H1 (cell line): ENCODE measurements around the gene AKIRIN2. TPM values are rescaled to one million over a fixed set of nuclear protein-coding genes. Genes with fewer than 3 reads are reported as not detected.

Source experiments
- JUN ChIP-seq: IDR thresholded peaks from 2 replicates; pipeline ENCODE4 v1.6.1; 2011; ENCODE audit warnings: low read depth, mild to moderate bottlenecking, improper control_type of control experiment, low read length
- KDM1A ChIP-seq: fragments of 200-600, 300-600 bp; sonication (generic); IDR thresholded peaks from 2 replicates; pipeline ENCODE4 v1.7.1; 2016; ENCODE audit warnings: mild to moderate bottlenecking, low read length, borderline replicate concordance
- PHF8 ChIP-seq: fragments of 200-600 bp; sonication (generic); conservative IDR thresholded peaks from 2 replicates; pipeline ENCODE4 v1.7.1; 2012; ENCODE audit warnings: low read depth, mild to moderate bottlenecking, inconsistent platforms, low read length, moderate library complexity
- RXRA ChIP-seq: IDR thresholded peaks from 2 replicates; pipeline ENCODE4 v1.6.1; 2011; ENCODE audit warnings: low read depth, mild to moderate bottlenecking, low read length, moderate library complexity; ENCODE audit not compliant: insufficient read depth
- SP1 ChIP-seq: IDR thresholded peaks from 2 replicates; pipeline ENCODE4 v1.6.1; 2011; ENCODE audit warnings: low read depth, low read length
- TEAD4 ChIP-seq: IDR thresholded peaks from 2 replicates; pipeline ENCODE4 v1.6.1; 2012; ENCODE audit warnings: low read depth, low read length, inconsistent platforms, mixed read lengths
- polyA plus RNA-seq, 7 experiments: library from polyadenylated mRNA; depleted of rRNA in 3 of 7; stranded (reverse) in 5 of 7; unstranded in 2 of 7; fragments of >200 nt in 5 of 7; fragments of 200-250 nt in 2 of 7; gene quantifications; 1 replicate in 5 of 7; 2 replicates in 1 of 7; 4 replicates in 1 of 7; pipeline versions ENCODE4 v1.2.1 to v1.2.3, GENCODE V29; 2011 to 2013; ENCODE audit warnings: missing spikeins in 2 of 7, mixed read lengths in 2 of 7
- total RNA-seq: library from RNA; stranded (reverse); fragmentation: NEBNext Ultra II Directional; extraction: Animal tissue kit (Norgen Biotek cat#: 25700); gene quantifications from 2 replicates; pipeline ENCODE4 v1.2.1, GENCODE V29; 2021
- TF ChIP-seq, protein P1 (sequence below): IDR thresholded peaks from 2 replicates; pipeline ENCODE4 v1.6.1; 2012; ENCODE audit warnings: inconsistent platforms

Gene AKIRIN2
- total and polyA plus RNA-seq, 2 of the 8 experiments (the other 6 are each of a cell fraction or from before 2014, with no cell fraction given), result 35.6 to 75.3 TPM

DNA sequence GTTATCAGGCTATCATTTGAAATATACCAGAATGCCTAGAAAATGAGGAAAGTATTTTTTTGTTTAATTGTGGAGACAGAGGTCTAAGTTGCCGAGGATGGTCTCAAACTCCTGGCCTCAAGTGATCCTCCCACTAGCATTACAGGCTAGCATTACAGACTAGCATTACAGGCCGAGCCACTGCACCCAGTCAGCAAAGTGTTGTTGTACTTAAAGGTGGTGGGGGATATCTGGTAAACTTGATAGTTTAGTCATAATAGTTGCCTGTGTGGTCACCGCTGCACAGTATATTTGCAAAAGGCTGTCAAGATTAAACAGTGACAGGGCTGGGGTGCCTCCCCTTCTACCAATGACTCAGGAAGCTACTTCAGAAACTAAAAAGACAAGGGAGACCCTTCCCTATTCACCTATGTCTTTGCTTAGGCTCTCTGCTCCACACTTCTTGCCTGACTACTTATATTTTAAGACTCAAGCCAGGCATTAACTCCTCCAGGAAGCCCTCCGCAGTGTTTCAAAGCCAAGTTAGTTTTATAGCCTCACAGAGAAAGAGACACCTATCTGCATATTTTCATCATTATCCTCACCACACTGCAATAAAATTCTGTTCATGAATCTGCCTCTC is 3.1 kb upstream of the AKIRIN2 start (continued):
- no peak for TF ChIP-seq TEAD4
- TF ChIP-seq JUN, result no peak
- no peak for TF ChIP-seq SP1
- no peak for TF ChIP-seq RXRA
- TF ChIP-seq PHF8, result no peak
- TF ChIP-seq, protein P1, sequence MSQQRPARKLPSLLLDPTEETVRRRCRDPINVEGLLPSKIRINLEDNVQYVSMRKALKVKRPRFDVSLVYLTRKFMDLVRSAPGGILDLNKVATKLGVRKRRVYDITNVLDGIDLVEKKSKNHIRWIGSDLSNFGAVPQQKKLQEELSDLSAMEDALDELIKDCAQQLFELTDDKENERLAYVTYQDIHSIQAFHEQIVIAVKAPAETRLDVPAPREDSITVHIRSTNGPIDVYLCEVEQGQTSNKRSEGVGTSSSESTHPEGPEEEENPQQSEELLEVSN, result no peak
- TF ChIP-seq KDM1A, result no peak
